Activated T-cell treated with anti-CD3 and anti-CD28 coated beads, Interleukin-2, amount 50 U/mL, for 4 hours (primary cell): Measurements from ENCODE around the gene VAV2. TPM values are rescaled to one million over a fixed set of nuclear protein-coding genes. Genes with fewer than 3 reads are reported as not detected.
"Not testable (repeated sequence)": the region's sequence is repeated elsewhere in the genome, so short reads cannot be mapped to it uniquely, and the experiment has no call there.

Experiments used
- ATAC-seq, 2 donors: fragments of 200-7000 bp; cut with Tn5 transposase; one replicate each; pipeline ENCODE4 v1.10.0; 2021
- DNase-seq: peaks from one replicate; pipeline ENCODE4 v3.0.0-alpha.2; 2020
- H3K27me3 Mint-ChIP-seq: one replicate; pipeline ENCODE4 v1.8.0; 2021; ENCODE audit warnings: low read depth, mixed read lengths
- H3K36me3 Mint-ChIP-seq: one replicate; pipeline ENCODE4 v1.8.0; 2022; ENCODE audit warnings: mixed read lengths; ENCODE audit not compliant: insufficient read depth
- H3K4me1 Mint-ChIP-seq: one replicate; pipeline ENCODE4 v1.8.0; 2021; ENCODE audit warnings: low read depth, mixed read lengths
- H3K4me3 Mint-ChIP-seq: one replicate; pipeline ENCODE4 v1.8.0; 2021; ENCODE audit warnings: mild to moderate bottlenecking, moderate library complexity, mixed read lengths
- H3K9me3 Mint-ChIP-seq: one replicate; pipeline ENCODE4 v1.8.0; 2021; ENCODE audit warnings: mixed read lengths
- total RNA-seq, 3 donors: library from RNA; stranded (reverse); gene quantifications; one replicate each; pipeline ENCODE4 v1.2.1, GENCODE V29; 2021

VAV2 gene
- total RNA-seq, 3 donors from 2014 or later, result 2.7 to 3.7 (median 3.2) TPM

DNA sequence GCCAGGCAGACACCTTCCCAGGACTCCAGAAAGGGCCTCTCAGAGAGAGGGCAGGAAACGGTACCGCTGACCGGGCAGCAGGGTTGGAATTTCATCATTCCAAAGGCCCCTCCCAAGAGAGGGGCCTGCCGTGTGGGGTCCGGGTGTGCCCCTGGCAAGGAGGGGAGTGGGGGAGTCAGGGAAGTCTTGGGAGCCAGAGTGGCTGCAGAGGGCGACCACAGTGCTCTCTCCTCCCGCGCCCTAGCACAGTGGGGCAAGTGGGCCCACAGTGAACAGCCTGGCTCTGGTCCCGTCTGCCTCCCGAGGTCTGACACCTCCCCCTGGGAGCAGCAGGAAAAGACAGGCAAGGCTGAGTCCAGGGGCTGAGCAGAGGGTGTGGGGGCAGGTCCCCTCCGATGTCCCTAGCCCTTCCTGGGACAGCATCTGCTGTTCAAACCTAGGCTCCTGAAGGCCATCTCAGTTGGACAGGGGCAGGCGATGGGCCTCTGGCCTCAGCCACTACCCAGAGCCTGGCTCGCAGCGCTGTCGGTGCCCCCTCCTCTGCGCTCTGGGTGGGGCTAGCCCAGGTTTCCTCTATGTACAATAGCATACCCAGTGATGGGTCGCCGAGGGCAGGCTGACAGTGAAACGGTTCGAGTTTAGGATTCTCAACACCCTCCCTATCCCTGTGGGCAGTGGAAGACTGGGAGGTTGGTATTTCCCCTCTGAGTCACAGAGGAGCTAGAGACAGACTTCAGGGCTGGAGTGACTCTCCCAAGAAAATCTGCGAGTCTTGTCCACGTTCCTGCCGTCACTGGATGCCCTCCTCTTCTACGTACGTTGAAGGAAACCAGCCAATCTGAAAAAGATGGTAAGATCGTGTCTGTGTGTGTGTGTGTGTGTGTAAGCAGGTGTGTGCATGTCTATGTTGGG lies 228.6 kb downstream of the VAV2 start:
- Mint-ChIP-seq H3K27me3 (no peaks in the 10 kb centered on the region), H3K4me3 (no peak overlapping the region), H3K36me3 (peaks cover 12% of the 10 kb centered on the region), H3K4me1 (no peaks in the 10 kb centered on the region), H3K9me3 (peaks cover 22% of the 10 kb centered on the region)
- DNase-seq (no peak), ATAC-seq (no peak)

DNA sequence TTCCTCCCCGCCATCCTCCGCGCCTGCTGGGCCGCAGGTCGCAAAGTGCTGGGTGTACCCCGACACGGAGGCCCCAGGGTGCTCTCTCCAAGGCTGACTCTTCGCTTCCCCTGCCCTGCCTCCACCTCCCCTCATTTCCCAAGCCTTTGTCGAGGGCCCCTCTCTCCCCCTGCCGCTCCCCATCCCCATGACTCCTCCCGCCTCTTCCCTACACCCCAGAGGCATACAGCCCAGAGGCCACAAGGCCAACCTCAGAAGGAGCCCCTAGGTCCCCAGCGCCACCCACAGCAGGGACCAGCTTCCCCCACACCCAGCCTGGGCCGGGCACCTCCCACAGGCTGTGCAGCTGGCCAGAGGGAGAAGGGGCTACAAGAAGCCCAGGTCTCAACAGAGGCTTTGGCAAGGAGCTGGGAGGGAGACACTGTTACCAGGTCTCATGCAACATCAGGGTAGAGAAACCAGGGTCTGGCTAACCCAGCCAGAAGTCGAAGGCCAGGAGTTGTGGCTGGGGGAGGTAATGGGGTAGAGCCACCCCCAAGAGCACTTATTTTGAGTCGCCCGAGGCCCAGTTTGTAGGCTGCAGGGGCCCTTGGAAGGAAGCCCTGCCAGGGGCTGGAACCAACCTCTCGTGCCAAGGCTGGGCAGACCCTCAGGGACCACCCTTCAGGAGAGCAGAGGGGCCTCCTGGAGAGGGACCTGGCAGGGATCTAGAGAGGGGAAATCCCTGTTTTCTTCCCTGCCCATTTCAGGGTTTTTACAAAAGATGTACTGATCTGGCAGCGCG lies 229.4 kb downstream of the VAV2 start:
- Mint-ChIP-seq H3K9me3 (peaks cover 20% of the 10 kb centered on the region), H3K4me1 (no peaks in the 10 kb centered on the region), H3K4me3 (no peak overlapping the region), H3K36me3 (peaks cover 12% of the 10 kb centered on the region), H3K27me3 (no peaks in the 10 kb centered on the region)
- DNase-seq, result no peak
- ATAC-seq, result no peak

DNA sequence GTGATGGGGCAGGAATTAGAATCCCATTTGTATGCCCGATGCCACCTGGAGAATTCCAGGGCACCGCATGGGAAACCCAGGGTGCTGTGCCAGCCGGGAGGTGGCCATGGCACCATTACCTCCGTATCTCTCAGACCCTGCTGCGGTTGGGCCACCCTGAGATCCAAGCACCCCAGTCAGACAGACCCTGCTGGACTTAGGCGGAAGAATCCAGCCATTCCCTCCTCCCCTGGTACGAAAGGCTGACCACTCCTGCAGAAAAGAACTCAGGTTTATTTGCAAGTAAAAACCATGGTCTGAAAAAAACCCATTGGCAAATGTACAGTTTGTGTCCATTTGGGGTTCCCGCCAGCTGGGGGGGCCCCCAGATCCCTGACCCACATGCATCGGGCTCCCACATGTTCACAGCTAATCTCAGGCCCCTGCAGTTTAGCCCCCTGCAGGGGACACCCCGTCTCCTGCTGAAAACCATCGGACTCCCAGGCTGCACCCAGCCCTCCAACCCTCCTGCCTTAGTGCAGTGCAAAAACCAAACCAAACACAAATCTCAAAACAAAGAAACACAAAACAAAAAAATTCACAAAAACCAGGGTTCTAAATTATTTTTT lies 230.4 kb downstream of the VAV2 start:
- no peak for ATAC-seq
- H3K9me3 Mint-ChIP-seq, result peaks cover 13% of the 10 kb centered on the region

DNA sequence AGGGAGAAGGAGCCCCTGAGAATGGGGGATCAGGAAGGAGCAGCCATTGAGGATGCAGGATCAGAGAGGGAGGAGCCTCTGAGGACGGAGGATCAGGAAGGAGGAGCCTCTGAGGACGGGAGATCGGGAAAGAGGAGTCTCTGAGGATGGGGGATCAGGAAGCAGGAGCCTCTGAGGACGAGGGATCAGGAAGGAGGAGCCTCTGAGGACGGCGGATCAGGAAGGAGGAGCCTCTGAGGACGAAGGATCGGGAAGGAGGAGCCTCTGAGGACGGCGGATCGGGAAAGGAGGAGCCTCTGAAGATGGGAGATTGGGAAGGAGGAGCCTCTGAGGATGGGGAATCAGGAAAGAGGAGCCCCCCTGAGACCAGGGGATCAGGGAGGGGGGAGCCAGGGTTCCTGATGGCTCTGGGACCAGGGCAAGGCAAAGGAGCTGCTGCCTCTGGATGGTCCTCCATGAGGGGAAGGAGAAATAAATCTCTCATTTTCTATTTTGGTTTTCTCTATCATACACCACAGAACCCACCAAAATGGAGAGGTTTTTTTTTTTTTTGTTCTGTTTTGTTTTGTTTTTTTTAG lies 231.3 kb downstream of the VAV2 start:
- no peak for DNase-seq
- Mint-ChIP-seq H3K4me1 (no peaks in the 10 kb centered on the region), H3K36me3 (peaks cover 12% of the 10 kb centered on the region), H3K4me3 (no peak overlapping the region), H3K27me3 (no peaks in the 10 kb centered on the region), H3K9me3 (peaks cover 11% of the 10 kb centered on the region)
- no peak for ATAC-seq

More for the DNA sequence above, 230.4 kb downstream of the VAV2 start:
- H3K27me3 Mint-ChIP-seq, result no peaks in the 10 kb centered on the region
- no peaks in the 10 kb centered on the region for H3K4me1 Mint-ChIP-seq
- H3K4me3 Mint-ChIP-seq, result no peak overlapping the region
- no peak for DNase-seq
- H3K36me3 Mint-ChIP-seq, result peaks cover 12% of the 10 kb centered on the region

DNA sequence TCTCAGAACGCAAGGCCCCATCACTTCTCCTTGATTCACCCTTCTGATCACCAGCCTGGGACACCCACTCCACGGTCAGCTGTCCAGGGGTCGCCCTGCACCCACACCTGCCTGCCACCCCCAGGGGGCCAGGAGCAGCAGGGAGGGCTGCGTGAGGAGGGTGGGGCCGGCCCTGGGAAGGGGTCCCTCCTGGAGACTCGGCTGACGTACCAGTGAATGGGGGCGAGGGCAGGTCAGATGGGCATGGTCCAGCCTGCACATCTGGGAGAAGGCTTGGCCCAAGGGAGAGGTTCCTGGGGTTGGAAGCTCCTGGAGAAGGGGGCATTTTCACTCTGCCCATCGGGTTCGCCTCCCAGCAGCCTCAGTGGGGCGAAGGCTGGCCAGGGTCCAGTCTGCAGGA lies 232.2 kb downstream of the VAV2 start:
- Mint-ChIP-seq H3K27me3 (peaks cover 4% of the 10 kb centered on the region), H3K4me1 (no peaks in the 10 kb centered on the region), H3K9me3 (peaks cover 5% of the 10 kb centered on the region), H3K36me3 (peaks cover 10% of the 10 kb centered on the region), H3K4me3 (no peak overlapping the region)
- no peak for DNase-seq
- ATAC-seq, result no peak

DNA sequence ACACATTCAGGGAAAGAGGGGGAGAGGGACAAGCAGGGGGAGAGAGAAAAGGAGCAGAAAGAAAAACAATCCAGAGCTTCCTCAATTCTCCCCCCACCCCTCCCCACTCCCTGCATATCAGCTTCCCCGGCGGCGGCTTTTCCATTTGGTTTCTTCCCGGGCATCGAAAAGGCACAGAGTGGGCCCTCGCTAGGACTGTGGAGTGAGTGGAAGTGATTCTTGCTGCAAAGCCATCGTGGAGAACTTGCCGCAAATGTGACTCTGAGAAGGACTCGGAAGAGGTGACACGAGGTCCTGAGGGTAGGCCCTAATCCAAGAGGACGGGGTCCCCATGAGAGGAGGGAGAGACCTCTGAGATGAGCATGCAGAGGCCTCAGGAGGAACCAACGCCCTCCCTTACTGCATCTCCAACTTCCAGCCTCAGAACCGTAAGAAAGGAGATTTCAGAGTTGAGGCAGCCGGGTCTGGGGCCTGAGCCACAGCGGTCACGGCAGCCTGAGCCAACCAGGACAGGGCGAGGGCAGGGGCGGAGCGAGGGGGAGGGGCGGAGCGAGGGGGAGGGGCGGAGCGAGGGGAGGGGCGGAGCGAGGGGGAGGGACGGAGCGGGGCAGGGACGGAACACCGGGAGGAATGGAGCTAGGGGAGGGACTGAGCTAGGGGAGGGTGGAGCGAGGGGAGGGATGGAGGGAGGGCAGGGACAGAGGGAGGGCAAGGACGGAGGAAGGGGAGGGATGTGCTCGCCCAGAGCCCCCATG lies 232.8 kb downstream of the VAV2 start:
- no peak for DNase-seq
- H3K4me1 Mint-ChIP-seq, result no peaks in the 10 kb centered on the region
- H3K9me3 Mint-ChIP-seq, result peaks cover 1% of the 10 kb centered on the region
- no peak for ATAC-seq
- H3K27me3 Mint-ChIP-seq, result peaks cover 10% of the 10 kb centered on the region
- no peak overlapping the region for H3K4me3 Mint-ChIP-seq
- H3K36me3 Mint-ChIP-seq, result peaks cover 4% of the 10 kb centered on the region

DNA sequence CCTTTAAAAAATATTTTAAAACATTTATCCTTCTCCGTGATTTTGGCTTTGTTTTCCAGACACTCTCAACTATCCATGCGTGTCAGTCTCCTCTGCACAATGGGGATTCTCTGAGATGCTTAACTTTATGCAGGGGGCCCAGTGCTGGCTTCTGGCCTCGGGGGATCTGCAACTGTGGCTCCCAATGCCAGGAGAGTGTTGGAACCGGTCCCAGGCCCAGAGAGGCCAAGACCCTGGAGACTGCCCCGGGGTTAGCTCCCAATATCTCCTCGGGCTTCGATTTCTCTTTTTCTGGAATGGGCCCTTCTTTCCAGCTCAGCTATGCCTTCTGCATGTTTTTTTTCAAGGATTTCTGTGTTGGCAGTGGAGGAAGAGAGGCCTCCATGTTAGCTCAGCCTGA lies 233.9 kb downstream of the VAV2 start:
- H3K4me1 Mint-ChIP-seq, result no peaks in the 10 kb centered on the region
- no peak for DNase-seq
- no peak overlapping the region for H3K4me3 Mint-ChIP-seq
- ATAC-seq, result no peak
- no peaks in the 10 kb centered on the region for H3K9me3 Mint-ChIP-seq
- H3K36me3 Mint-ChIP-seq, result no peaks in the 10 kb centered on the region
- H3K27me3 Mint-ChIP-seq, result peaks cover 20% of the 10 kb centered on the region

DNA sequence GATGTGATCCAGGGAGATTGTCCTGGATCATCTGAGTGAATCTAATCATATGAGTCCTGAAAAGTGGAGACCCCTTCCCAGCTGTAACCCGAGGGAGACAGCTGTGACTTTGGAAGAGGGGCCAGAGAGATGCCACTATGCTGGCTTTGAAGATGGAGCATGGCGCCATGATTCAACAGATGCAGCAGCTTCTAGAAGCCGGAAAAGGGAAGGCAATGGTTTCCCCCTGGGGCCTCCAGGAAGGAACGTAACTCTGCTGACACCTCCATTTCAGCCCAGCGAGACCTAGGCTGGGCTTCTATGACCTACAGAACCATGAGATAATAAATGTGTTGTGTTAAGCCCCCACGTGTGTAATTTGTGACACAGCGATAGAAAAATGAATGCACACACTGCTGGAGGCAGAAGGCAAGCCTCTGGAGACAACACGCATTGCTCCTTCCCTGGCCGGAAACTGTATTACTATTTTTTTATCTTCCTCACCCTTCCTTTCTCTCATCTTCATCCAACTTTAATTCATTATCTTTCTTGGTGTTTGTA lies 237.4 kb downstream of the VAV2 start:
- Mint-ChIP-seq H3K36me3 (no peaks in the 10 kb centered on the region), H3K4me3 (no peak overlapping the region), H3K9me3 (no peaks in the 10 kb centered on the region), H3K4me1 (no peaks in the 10 kb centered on the region), H3K27me3 (peaks cover 45% of the 10 kb centered on the region)
- DNase-seq (no peak), ATAC-seq (no peak)

DNA sequence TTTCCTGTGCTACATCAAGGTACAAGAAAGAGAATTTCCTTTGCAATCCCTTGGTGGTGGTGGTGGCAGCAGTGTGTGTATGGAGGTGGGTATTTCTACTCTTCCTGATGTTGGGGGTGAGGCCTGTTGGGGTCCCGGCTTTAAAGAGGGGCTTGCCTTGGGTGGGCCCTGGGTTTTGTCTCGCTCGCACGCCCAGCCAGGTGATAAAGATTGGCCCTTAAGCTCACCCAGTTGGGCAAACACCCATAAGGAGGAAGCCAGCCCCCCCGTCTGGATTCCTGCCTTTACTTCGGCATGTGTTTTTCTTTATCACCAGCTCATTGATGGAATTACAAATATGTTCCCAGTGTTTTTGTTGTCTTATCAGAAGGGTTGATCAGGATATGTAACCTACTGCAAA lies 237.9 kb downstream of the VAV2 start:
- no peak for ATAC-seq
- Mint-ChIP-seq H3K4me3 (no peak overlapping the region), H3K36me3 (no peaks in the 10 kb centered on the region), H3K27me3 (peaks cover 49% of the 10 kb centered on the region), H3K4me1 (no peaks in the 10 kb centered on the region), H3K9me3 (no peaks in the 10 kb centered on the region)
- no peak for DNase-seq

DNA sequence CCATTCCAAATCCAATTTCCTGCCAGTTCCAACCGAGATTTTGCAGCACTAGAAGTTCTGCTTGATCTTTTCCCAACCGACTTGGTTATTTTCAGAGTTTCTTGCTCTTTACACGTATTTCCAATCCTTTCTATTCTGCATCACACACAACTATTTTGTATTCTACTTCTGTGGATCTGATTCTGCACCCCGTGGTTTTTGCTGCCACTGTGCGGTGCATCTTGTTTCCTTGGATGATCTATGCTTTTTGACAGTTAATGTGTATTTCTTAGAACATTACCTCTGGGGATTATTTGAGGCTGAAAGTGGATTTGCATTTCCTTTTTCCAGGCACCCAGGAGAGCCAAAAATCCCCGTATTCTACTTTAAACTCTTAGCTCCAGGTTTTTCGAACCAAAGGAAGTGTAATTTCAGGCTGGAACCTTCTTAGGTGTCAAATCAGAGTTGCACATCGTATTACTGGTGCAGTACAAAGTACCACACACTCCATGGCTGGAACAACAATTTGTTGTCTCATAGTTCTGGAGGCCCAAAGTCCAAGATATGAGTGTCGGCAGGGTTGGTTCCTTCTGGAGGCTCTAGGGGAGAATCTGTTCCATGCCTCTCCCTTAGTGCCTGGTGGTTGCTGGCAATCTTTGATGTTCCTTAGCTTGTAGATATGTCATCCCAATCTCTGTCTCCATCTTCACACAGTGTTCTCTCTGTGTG lies 239.2 kb downstream of the VAV2 start:
- ATAC-seq, result no peak
- Mint-ChIP-seq H3K27me3 (peaks cover 57% of the 10 kb centered on the region), H3K4me3 (no peak overlapping the region)

DNA sequence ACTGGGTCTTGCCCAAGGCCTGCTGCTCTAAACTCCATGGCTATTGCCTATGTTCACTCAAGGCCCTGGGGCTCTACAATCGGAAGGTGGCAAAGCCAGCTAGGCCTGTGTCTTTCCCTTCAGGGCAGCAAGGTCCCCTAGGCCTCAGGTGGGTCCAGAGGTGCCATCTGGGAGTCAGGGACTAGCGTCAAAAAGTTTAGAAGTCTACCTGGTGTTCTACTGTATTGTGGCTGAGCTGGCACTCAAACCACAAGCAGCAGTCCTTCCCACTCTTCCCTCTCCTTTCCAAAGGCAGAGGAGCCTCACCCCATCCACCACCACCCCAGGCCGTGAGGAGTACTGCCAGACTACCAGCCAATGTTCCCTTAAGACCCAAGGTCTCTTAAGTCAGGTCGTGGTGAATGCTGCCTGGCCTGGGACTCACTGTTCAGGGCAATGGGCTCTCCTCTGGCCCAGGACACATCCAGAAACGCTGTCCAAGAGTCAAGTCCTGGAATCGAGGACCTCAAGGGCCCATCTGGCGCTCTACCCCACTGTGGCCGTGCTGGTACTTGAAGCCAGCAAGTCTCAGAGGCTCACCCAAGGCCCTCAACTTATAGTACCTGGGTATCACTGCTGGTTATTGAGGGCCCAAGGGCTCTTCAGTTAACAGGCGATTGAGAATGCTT lies 241.0 kb downstream of the VAV2 start:
- DNase-seq, result no peak
- peaks cover 62% of the 10 kb centered on the region for H3K27me3 Mint-ChIP-seq
- no peaks in the 10 kb centered on the region for H3K9me3 Mint-ChIP-seq
- no peak for ATAC-seq
- no peaks in the 10 kb centered on the region for H3K4me1 Mint-ChIP-seq
- H3K36me3 Mint-ChIP-seq, result no peaks in the 10 kb centered on the region
- no peak overlapping the region for H3K4me3 Mint-ChIP-seq

More for the DNA sequence above, 239.2 kb downstream of the VAV2 start:
- no peaks in the 10 kb centered on the region for H3K4me1 Mint-ChIP-seq
- no peaks in the 10 kb centered on the region for H3K9me3 Mint-ChIP-seq
- H3K36me3 Mint-ChIP-seq, result no peaks in the 10 kb centered on the region
- no peak for DNase-seq

DNA sequence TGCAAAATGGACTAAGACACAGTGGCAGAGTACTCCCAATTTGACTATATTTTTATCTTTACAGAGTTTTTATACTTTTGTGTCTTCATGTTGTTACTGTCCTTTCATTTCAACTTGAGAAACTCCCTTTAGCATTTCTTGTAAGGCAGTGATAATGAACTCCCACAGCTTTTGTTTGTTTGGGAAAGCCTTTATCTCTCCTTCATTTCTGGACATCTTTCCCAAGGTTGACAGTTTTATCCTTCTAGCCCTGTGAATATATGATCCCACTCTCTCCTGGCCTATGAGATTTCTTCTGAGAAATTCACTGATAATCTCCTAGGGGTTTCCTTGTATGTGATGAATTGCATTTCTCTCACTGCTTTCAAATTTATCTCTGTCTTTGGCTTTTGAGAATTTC lies 244.8 kb downstream of the VAV2 start:
- Mint-ChIP-seq H3K4me3 (no peak overlapping the region), H3K36me3 (no peaks in the 10 kb centered on the region), H3K9me3 (no peaks in the 10 kb centered on the region), H3K27me3 (peaks cover 35% of the 10 kb centered on the region), H3K4me1 (no peaks in the 10 kb centered on the region)
- DNase-seq (no peak), ATAC-seq (no peak)

DNA sequence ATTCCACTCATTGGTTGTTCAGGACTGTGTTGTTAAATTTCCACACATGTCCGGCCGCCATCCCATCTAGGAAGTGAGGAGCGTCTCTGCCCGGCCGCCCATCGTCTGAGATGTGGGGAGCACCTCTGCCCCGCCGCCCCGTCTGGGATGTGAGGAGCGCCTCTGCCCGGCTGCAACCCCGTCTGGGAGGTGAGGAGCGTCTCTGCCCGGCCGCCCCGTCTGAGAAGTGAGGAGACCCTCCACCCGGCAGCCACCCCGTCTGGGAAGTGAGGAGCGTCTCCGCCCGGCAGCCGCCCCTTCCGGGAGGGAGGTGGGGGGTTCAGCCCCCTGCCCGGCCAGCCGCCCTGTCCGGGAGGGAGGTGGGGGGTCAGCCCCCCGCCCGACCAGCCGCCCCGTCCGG lies 247.6 kb downstream of the VAV2 start:
- ATAC-seq, H3K4me3 Mint-ChIP-seq, DNase-seq, H3K36me3 Mint-ChIP-seq, H3K4me1 Mint-ChIP-seq, H3K9me3 Mint-ChIP-seq: not testable (repeated sequence)
- peaks cover 16% of the 10 kb centered on the region for H3K27me3 Mint-ChIP-seq
